H1 (cell line): ENCODE measurements around the gene R3HDM4. TPM values are rescaled to one million over a fixed set of nuclear protein-coding genes. Genes with fewer than 3 reads are reported as not detected.

ENCODE experiments used
- GABPA ChIP-seq: IDR thresholded peaks from 2 replicates; pipeline ENCODE4 v1.6.1; 2011; ENCODE audit warnings: mild to moderate bottlenecking, low read length, moderate library complexity, borderline replicate concordance; ENCODE audit not compliant: insufficient read depth
- KDM5A ChIP-seq: fragments of 200-600 bp; IDR thresholded peaks from 2 replicates; pipeline ENCODE4 v1.7.1; 2012; ENCODE audit warnings: mild to moderate bottlenecking, low read length, inconsistent platforms, mixed read lengths
- MAX ChIP-seq: IDR thresholded peaks from 2 replicates; pipeline ENCODE4 v1.6.1; 2012; ENCODE audit warnings: inconsistent platforms
- SIN3A ChIP-seq, 2 experiments: IDR thresholded peaks in 1 of 2; conservative IDR thresholded peaks in 1 of 2; 2 replicates each; pipeline ENCODE4 v1.6.1; 2011 to 2012; ENCODE audit warnings: low read length in 2 of 2, improper control_type of control experiment in 1 of 2, low read depth in 1 of 2, mild to moderate bottlenecking in 1 of 2
- SIX5 ChIP-seq: IDR thresholded peaks from 2 replicates; pipeline ENCODE4 v1.6.1; 2011; ENCODE audit warnings: mild to moderate bottlenecking, low read depth, low read length
- SP1 ChIP-seq: IDR thresholded peaks from 2 replicates; pipeline ENCODE4 v1.6.1; 2011; ENCODE audit warnings: low read depth, low read length
- SRF ChIP-seq: IDR thresholded peaks from 2 replicates; pipeline ENCODE4 v1.6.1; 2011; ENCODE audit warnings: mild to moderate bottlenecking, low read depth, low read length, moderate library complexity
- TEAD4 ChIP-seq: IDR thresholded peaks from 2 replicates; pipeline ENCODE4 v1.6.1; 2012; ENCODE audit warnings: low read depth, low read length, inconsistent platforms, mixed read lengths
- YY1 ChIP-seq: IDR thresholded peaks from 2 replicates; pipeline ENCODE4 v1.6.1; 2011; ENCODE audit warnings: low read depth, mild to moderate bottlenecking, low read length
- polyA plus RNA-seq, 7 experiments: library from polyadenylated mRNA; depleted of rRNA in 3 of 7; stranded (reverse) in 5 of 7; unstranded in 2 of 7; fragments of >200 nt in 5 of 7; fragments of 200-250 nt in 2 of 7; gene quantifications; 1 replicate in 5 of 7; 2 replicates in 1 of 7; 4 replicates in 1 of 7; pipeline versions ENCODE4 v1.2.1 to v1.2.3, GENCODE V29; 2011 to 2013; ENCODE audit warnings: missing spikeins in 2 of 7, mixed read lengths in 2 of 7
- total RNA-seq: library from RNA; stranded (reverse); fragmentation: NEBNext Ultra II Directional; extraction: Animal tissue kit (Norgen Biotek cat#: 25700); gene quantifications from 2 replicates; pipeline ENCODE4 v1.2.1, GENCODE V29; 2021

The R3HDM4 gene
- total and polyA plus RNA-seq, 2 of the 8 experiments (the other 6 are each of a cell fraction or from before 2014, with no cell fraction given) = 76.8 to 102 TPM

GRCh38 chr19:890831-891230 is 22.2 kb downstream of the R3HDM4 start (continued):
- TF ChIP-seq SIN3A (conservative IDR thresholded peaks at IDR 0.05 in 1 of 2, IDR thresholded peaks at IDR 0.05 in 1 of 2; ENCODE audit: low read depth in 1 of 2, low read length in 2 of 2) (no peak), KDM5A (no peak), GABPA (no peak), MAX (no peak), SRF (no peak), YY1 (no peak), SIX5 (no peak), SP1 (no peak), TEAD4 (no peak)
